ENCODE data around the gene TOX3.

DNA sequence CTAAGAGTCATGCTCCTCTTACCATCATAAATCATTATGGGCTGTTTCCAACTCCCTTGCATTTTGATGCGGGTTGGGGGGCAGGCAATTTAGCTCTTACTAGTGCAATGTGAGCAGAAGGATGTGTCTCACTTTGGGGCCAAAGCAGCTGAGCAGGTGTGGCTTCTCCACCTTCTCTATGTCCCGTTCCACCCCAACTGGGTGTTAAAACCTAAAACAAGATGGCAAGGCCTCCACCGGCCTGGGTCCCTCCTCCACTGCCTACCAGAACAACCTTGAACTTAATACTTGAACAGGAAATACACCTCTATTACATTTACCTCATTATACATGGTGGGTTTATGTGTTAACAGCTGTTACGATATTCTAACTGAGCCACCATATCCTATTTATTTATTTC, 52.8 kb downstream of the TOX3 start:
- TF ChIP-seq CTCF (IDR thresholded peaks at IDR 0.05): no peak
- no peak for TF ChIP-seq EZH2 (IDR thresholded peaks at IDR 0.05; ENCODE audit: borderline replicate concordance, insufficient read depth, low read depth, low read length, poor library complexity, severe bottlenecking)
